ENCODE measurements around the gene RAB3GAP1. TPM values are rescaled to one million over a fixed set of nuclear protein-coding genes. Genes with fewer than 3 reads are reported as not detected.

The RAB3GAP1 gene
- polyA plus RNA-seq, 1 donor from 2014 or later, result 43.3 TPM

GRCh38 chr2:135144343-135144742 is 92.3 kb downstream of the RAB3GAP1 start:
- no peak for TF ChIP-seq EZH2 (IDR thresholded peaks at IDR 0.05; ENCODE audit: borderline replicate concordance, insufficient read depth, low read length, poor library complexity, severe bottlenecking)
- no peak for TF ChIP-seq EP300 (conservative IDR thresholded peaks at IDR 0.05; ENCODE audit: poor library complexity, severe bottlenecking)
- TF ChIP-seq MXI1 (conservative IDR thresholded peaks at IDR 0.05; ENCODE audit: poor library complexity, severe bottlenecking), result no peak
- TF ChIP-seq SMC3 (conservative IDR thresholded peaks at IDR 0.05; ENCODE audit: poor library complexity), result no peak
- no peak for TF ChIP-seq POLR2AphosphoS5 (IDR thresholded peaks at IDR 0.05)
- TF ChIP-seq RAD21 (conservative IDR thresholded peaks at IDR 0.05), result no peak
- TF ChIP-seq TAF1 (IDR thresholded peaks at IDR 0.05; ENCODE audit: low read depth), result no peak
- no peak for TF ChIP-seq CTCF (IDR thresholded peaks at IDR 0.05; ENCODE audit: poor library complexity, severe bottlenecking)
- TF ChIP-seq REST (IDR thresholded peaks at IDR 0.05; ENCODE audit: borderline replicate concordance), result no peak
- Histone ChIP-seq H3K9me3 (ENCODE audit: low read length) (no peaks in the 10 kb centered on the region), H3K9ac (ENCODE audit: low read length) (no peak overlapping the region), H3K27ac (ENCODE audit: low read length) (no peak overlapping the region), H3K9me2 (ENCODE audit: insufficient read depth, low read length) (no peaks in the 10 kb centered on the region), H3F3A (ENCODE audit: insufficient read depth, low read length, poor library complexity, severe bottlenecking) (no peaks in the 10 kb centered on the region), H3K79me2 (replicated peaks; ENCODE audit: insufficient read depth, low read length) (no peaks in the 10 kb centered on the region), H3K4me2 (ENCODE audit: low read length) (no peak overlapping the region), H3K36me3 (ENCODE audit: insufficient read depth, low read length) (peaks cover 4% of the 10 kb centered on the region), H3K4me3 (ENCODE audit: low read length) (no peak overlapping the region), H2AFZ (ENCODE audit: low read depth, low read length) (no peak overlapping the region), H4K20me1 (ENCODE audit: insufficient read depth) (no peaks in the 10 kb centered on the region), H3K27me3 (ENCODE audit: insufficient read depth, low read depth, low read length) (no peaks in the 10 kb centered on the region)

GRCh38 chr2:135149251-135149650 is 97.2 kb downstream of the RAB3GAP1 start:
- no peaks in the 10 kb centered on the region for H3F3A ChIP-seq (ENCODE audit: insufficient read depth, low read length, poor library complexity, severe bottlenecking)
- H3K9me3 ChIP-seq (ENCODE audit: low read length), result no peaks in the 10 kb centered on the region
- TF ChIP-seq MXI1 (conservative IDR thresholded peaks at IDR 0.05; ENCODE audit: poor library complexity, severe bottlenecking) (no peak), TAF1 (IDR thresholded peaks at IDR 0.05; ENCODE audit: low read depth) (no peak), REST (IDR thresholded peaks at IDR 0.05; ENCODE audit: borderline replicate concordance) (no peak), POLR2AphosphoS5 (IDR thresholded peaks at IDR 0.05) (no peak), EZH2 (IDR thresholded peaks at IDR 0.05; ENCODE audit: borderline replicate concordance, insufficient read depth, low read length, poor library complexity, severe bottlenecking) (no peak), SMC3 (conservative IDR thresholded peaks at IDR 0.05; ENCODE audit: poor library complexity) (no peak), RAD21 (conservative IDR thresholded peaks at IDR 0.05) (no peak), EP300 (conservative IDR thresholded peaks at IDR 0.05; ENCODE audit: poor library complexity, severe bottlenecking) (no peak), CTCF (IDR thresholded peaks at IDR 0.05; ENCODE audit: poor library complexity, severe bottlenecking) (no peak)
- H3K36me3 ChIP-seq (ENCODE audit: insufficient read depth, low read length), result peaks cover 6% of the 10 kb centered on the region
- no peaks in the 10 kb centered on the region for H3K27me3 ChIP-seq (ENCODE audit: insufficient read depth, low read depth, low read length)
- H3K4me3 ChIP-seq (ENCODE audit: low read length), result no peak overlapping the region
- no peaks in the 10 kb centered on the region for H3K79me2 ChIP-seq (replicated peaks; ENCODE audit: insufficient read depth, low read length)
- no peak overlapping the region for H3K4me2 ChIP-seq (ENCODE audit: low read length)
- H4K20me1 ChIP-seq (ENCODE audit: insufficient read depth), result no peaks in the 10 kb centered on the region
- H2AFZ ChIP-seq (ENCODE audit: low read depth, low read length), result no peak overlapping the region
- no peaks in the 10 kb centered on the region for H3K9me2 ChIP-seq (ENCODE audit: insufficient read depth, low read length)
- no peak overlapping the region for H3K9ac ChIP-seq (ENCODE audit: low read length)
- no peak overlapping the region for H3K27ac ChIP-seq (ENCODE audit: low read length)

All from neural cell (in vitro differentiated cells).